NCI-H345 treated with DMSO at 0.1 percent for 48 hours (cell line): ENCODE data around the gene PSMC6.
"Not testable (repeated sequence)": the region's sequence is repeated elsewhere in the genome, so short reads cannot be mapped to it uniquely, and the experiment has no call there.

Experiments
- DNase-seq: peaks from one replicate; lab custom pipeline; 2025; ENCODE audit not compliant: unreplicated experiment; lab: John Stamatoyannopoulos, UW

PSMC6 gene

DNA sequence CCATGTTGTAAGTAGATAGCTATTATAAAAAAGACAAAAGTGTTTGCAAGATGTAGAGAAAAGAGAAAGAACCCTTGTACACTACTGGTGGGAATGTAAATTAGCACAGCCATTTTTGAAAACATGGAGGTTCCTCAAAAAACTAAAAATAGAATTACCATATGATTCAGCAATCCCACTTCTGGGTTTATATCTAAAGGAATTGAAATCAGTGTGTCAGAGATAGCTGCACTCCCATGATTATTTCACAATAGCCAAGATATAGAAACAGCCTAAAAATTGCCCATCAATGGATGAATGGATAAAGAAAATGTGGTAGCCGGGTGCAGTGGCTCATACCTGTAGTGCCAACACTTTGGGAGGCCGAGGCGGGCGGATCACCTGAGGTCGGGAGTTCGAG, 9.2 kb downstream of the PSMC6 start:
- DNase-seq, result no peak

- no peak for DNase-seq
Measured at GRCh38 chr14:52723514-52724359, 16.7 kb downstream of the PSMC6 start.

DNA sequence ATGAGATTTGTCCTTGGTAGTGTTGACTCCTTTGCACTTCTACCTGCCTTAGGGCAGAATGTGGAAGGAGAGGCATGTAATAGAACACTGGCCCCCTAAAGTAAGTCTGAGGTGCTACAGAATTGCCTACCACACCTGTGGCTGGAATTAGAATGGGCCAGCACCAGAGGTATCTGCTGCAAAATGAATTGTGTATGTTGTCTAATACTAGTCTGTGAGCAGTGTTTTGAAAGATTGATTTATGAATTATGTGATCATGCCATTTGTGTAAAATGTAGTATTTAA, 17.3 kb downstream of the PSMC6 start:
- no peak for DNase-seq

GRCh38 chr14:52727509-52727908, 20.5 kb downstream of the PSMC6 start:
- DNase-seq, result not testable (repeated sequence)

DNA sequence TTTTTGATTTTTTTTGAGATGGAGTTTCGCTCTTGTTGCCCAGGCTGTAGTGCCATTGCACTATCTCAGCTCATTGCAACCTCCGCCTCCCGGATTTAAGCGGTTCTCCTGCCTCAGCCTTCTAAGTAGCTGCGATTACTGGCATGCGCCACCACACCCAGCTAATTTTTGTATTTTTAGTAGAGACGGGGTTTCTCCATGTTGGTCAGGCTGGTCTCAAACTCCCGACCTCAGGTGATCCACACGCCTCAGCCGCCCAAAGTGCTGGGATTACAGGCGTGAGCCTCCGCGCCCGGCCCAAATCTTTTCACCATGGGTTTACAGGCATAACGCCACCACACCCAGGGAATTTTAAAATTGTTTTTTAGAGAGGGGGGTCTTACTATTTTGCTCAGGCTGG, 22.0 kb downstream of the PSMC6 start:
- DNase-seq, result not testable (repeated sequence)

GRCh38 chr14:52729585-52729924, 22.6 kb downstream of the PSMC6 start:
- no peak for DNase-seq

- DNase-seq, result peak; percentile 92
Measured at GRCh38 chr14:52729925-52730708, 23.1 kb downstream of the PSMC6 start, which contains the start of gene STYX. STYX (plus strand) TSS chr14:52730166; CDS start chr14:52730475, 309 bp downstream.

GRCh38 chr14:52730709-52731111, 23.7 kb downstream of the PSMC6 start:
- DNase-seq, result no peak

DNA sequence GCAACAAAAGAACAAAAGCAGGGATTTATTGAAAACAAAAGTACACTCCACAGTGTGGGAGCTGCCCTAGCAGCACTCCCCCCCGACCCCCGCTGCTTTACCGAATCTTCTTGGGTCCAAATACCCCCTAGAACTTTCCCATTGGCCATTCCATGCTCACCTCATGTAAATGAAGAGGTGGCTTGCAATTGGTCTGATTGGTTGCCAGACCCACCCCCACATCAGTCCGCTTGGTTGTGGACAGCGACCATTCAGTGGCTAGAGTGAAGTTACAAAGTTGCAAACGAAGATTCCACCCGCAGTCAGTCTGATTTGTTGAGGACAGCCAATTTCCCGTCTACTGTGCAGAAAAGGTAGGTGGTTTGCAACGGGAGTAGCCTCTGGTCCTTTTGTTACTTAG, 26.8 kb downstream of the PSMC6 start:
- no peak for DNase-seq

- DNase-seq, result no peak
Measured at GRCh38 chr14:52735921-52736489, 29.0 kb downstream of the PSMC6 start.

GRCh38 chr14:52738409-52738808, 31.4 kb downstream of the PSMC6 start:
- no peak for DNase-seq

DNA sequence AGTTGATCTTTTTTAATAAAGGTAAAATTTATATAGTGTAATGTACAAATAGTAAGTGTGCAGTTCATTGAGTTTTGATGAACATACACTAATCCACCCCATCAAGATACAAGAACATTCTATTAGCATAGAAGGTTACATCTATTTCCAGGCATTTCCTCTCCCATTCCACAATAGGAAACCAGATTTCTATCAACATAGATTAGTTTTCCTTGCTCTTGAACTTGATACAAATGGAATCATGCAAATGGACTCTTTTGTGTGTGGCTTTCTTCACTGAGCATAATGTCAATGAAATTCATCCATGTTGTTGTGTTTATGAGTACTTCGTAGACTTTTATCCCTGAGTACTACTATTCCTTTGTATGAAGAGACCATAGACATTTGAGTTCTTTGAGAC, 33.8 kb downstream of the PSMC6 start:
- DNase-seq, result no peak

- no peak for DNase-seq
Measured at GRCh38 chr14:52741865-52742264, 34.9 kb downstream of the PSMC6 start.

DNA sequence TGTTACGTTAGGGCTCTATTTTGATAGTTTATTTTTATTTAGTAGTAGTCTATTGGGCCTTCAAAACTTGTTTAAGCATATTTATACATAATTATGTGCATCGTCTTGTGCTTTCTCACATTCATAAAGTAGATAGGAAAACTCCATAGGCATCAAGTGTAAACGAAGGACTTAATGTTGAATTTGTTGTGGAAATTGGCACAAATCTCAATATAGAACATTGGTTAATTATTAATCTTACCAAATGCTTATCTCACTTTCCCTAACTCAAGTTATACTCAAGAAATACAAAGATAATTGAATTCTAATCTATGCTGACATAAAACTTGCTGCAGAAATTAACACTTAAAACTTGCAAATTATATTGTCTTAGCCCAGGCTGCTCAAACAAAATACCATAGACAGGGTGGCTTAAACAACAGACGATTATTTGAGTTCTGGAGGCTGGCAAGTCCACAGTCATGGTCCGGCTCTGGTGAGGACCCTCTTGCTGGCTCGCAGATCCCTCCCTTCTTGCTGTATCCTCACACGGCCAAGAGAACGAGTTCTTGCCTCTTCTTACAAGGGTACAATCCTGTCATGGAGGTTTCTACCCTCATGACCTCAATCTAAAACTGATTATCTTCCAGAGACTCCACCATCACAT, 41.8 kb downstream of the PSMC6 start:
- no peak for DNase-seq

DNA sequence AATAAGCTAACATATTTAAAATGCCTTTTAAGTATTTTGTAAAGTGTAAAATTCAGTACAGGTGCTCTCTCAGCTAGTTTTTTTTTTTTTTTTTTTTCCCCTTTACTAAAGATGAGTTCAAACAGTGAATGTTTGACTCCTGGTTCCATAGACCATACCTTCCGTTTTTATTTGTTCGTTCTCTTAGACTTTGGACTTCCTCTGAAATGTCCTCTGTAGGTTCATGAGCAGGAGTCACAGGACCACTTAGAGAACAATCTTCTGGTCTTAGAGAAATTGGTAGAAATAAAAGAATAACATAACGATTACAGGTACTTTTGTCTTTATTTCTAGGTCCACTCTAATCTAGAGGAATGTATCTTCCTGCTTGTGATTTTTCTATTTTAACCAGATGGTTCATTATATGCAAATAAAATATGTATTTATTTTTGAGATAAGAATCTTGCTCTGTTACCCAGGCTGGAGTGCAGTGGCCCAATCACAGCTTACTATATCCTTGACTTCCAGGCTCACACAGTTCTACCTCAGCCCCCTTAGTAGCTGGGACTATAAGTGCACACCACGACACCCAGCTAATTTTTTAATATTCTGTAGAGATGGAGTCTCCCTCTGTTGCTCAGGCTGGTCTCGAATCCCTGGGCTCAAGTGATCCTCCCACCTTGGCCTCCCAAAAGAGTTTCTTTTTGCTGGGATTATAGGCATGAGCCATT, 48.8 kb downstream of the PSMC6 start:
- no peak for DNase-seq

GRCh38 chr14:52759145-52759544, 52.1 kb downstream of the PSMC6 start:
- DNase-seq, result no peak

- not testable (repeated sequence) for DNase-seq
Measured at GRCh38 chr14:52762923-52763322, 55.9 kb downstream of the PSMC6 start.

- DNase-seq, result no peak
Measured at GRCh38 chr14:52767058-52767833, 60.2 kb downstream of the PSMC6 start.

DNA sequence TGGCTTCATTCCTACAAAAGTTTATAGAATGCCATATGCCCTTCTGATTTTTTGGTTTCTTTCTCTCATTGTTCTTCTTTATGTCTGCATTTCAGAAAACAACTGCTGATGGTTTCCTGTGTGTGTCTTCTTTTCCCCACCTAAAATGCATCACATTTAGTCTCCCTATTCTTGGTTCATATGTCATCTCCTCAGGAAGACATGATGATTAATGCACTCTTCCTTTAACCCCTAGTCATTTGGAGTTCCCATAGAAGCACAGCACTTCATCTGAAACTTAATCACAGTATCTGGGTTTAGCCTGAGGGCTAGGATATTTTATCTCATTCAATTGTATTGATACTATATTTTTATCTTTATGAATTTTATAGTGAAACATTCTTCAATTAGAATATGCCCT, 62.9 kb downstream of the PSMC6 start:
- DNase-seq, result no peak

DNA sequence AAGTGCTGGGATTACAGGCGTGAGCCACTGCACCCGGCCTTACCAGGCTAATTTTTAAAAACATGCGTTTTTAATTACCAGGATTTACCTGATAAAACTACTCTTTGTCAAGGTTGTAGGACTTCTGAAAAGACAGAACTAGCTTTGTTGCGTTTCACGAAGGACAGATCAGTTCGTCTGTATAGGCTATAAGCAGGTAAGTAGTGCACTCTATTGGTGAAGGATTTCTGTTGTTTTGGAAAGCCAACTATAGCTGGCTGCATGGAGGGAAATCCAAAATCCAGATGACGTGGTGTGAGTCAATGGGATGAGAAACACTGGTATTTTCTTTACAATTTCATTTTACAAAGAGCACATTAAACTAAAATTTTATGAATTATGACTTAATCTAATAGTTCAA, 69.8 kb downstream of the PSMC6 start:
- DNase-seq, result no peak
